Measurements from ENCODE around the gene TEX53. TPM values are rescaled to one million over a fixed set of nuclear protein-coding genes. Genes with fewer than 3 reads are reported as not detected.

TEX53 gene
- total RNA-seq, 1 donor from 2014 or later = not detected

DNA sequence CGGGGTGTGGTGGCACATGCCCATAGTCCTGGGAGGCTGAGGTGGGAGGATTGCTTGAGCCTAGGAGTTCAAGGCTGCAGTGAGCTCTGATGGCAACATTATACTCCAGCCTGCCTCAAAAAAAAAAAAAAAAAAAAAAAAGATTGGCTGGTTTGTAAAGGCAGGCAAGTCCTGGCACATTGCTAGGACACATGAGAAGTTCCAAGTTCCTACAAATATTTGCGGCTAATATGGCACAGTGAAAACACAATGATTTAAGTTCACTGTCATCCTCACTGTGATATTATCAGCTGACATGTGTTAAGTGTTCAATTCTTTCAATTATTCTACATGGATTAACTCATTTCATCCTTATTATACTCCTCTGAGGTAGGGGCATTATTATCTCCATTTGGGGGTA is 26.4 kb downstream of the TEX53 start:
- Mint-ChIP-seq H3K4me3 (ENCODE audit: unreplicated experiment) (no peak overlapping the region), H3K4me1 (ENCODE audit: unreplicated experiment) (peaks cover 8% of the 10 kb centered on the region), H3K9me3 (ENCODE audit: unreplicated experiment) (no peaks in the 10 kb centered on the region), H3K27me3 (ENCODE audit: unreplicated experiment) (no peaks in the 10 kb centered on the region), H3K36me3 (ENCODE audit: low read depth, unreplicated experiment) (peaks cover 3% of the 10 kb centered on the region), H3K27ac (ENCODE audit: unreplicated experiment) (no peak overlapping the region)
- TF ChIP-seq, protein P1, sequence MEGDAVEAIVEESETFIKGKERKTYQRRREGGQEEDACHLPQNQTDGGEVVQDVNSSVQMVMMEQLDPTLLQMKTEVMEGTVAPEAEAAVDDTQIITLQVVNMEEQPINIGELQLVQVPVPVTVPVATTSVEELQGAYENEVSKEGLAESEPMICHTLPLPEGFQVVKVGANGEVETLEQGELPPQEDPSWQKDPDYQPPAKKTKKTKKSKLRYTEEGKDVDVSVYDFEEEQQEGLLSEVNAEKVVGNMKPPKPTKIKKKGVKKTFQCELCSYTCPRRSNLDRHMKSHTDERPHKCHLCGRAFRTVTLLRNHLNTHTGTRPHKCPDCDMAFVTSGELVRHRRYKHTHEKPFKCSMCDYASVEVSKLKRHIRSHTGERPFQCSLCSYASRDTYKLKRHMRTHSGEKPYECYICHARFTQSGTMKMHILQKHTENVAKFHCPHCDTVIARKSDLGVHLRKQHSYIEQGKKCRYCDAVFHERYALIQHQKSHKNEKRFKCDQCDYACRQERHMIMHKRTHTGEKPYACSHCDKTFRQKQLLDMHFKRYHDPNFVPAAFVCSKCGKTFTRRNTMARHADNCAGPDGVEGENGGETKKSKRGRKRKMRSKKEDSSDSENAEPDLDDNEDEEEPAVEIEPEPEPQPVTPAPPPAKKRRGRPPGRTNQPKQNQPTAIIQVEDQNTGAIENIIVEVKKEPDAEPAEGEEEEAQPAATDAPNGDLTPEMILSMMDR (IDR thresholded peaks at IDR 0.05; ENCODE audit: unreplicated experiment) = no peak
- no peak for DNase-seq (ENCODE audit: low spot score)

DNA sequence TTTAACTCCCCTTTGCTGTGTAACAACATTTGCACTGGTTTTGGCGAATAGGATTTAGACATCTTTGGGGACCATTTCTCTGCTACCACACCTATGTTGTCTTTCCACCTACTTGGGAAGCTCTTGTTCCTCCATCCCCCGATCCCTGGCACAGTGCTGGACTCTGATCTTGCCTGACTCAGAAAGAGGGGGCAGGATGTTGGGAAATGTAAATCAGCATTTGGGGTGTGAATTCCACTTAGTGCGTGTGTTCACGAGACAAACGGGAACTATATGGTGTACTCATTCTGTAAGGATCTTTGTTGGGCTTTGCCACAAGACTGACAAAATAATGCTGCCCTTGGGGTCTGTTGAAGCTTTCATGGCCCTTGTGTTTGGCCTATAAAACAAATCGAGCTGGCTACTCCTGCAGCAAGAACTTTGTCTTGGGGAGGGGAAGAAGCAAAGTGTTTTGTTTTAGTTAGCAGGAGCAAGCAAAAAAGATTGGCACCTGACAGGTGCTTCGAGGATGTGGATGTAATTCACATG is 28.0 kb downstream of the TEX53 start:
- TF ChIP-seq, protein P1 (IDR thresholded peaks at IDR 0.05; ENCODE audit: unreplicated experiment) = no peak
- H3K36me3 Mint-ChIP-seq (ENCODE audit: low read depth, unreplicated experiment) = peaks cover 1% of the 10 kb centered on the region
- no peaks in the 10 kb centered on the region for H3K9me3 Mint-ChIP-seq (ENCODE audit: unreplicated experiment)
- no peak overlapping the region for H3K27ac Mint-ChIP-seq (ENCODE audit: unreplicated experiment)
- H3K4me1 Mint-ChIP-seq (ENCODE audit: unreplicated experiment) = peaks cover 8% of the 10 kb centered on the region
- H3K27me3 Mint-ChIP-seq (ENCODE audit: unreplicated experiment) = no peaks in the 10 kb centered on the region
- H3K4me3 Mint-ChIP-seq (ENCODE audit: unreplicated experiment) = no peak overlapping the region
- DNase-seq (ENCODE audit: low spot score) = no peak

DNA sequence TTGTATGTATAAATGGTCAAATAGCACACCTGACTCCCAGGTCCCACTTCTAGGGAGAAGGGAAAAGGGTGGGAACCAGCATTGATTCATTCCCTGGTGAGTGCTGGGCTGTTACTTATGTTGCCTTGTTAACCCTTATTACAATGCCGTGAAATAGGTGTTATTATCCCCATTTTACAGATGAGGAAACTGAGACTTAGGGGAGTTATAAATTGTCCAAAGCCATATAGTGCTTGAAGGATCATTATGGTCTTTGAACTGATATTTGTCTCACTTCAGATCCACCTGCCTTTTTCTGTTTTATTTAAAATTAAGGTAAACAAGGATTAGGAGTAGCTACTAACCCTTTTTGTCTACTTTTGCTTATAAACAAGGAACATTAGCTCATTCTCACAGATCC is 30.1 kb downstream of the TEX53 start:
- no peak for DNase-seq (ENCODE audit: low spot score)
- no peaks in the 10 kb centered on the region for H3K27me3 Mint-ChIP-seq (ENCODE audit: unreplicated experiment)
- H3K4me1 Mint-ChIP-seq (ENCODE audit: unreplicated experiment) = peaks cover 8% of the 10 kb centered on the region
- peaks cover 4% of the 10 kb centered on the region for H3K36me3 Mint-ChIP-seq (ENCODE audit: low read depth, unreplicated experiment)
- H3K4me3 Mint-ChIP-seq (ENCODE audit: unreplicated experiment) = no peak overlapping the region
- H3K27ac Mint-ChIP-seq (ENCODE audit: unreplicated experiment) = no peak overlapping the region
- TF ChIP-seq, protein P1 (IDR thresholded peaks at IDR 0.05; ENCODE audit: unreplicated experiment) = no peak
- no peaks in the 10 kb centered on the region for H3K9me3 Mint-ChIP-seq (ENCODE audit: unreplicated experiment)

DNA sequence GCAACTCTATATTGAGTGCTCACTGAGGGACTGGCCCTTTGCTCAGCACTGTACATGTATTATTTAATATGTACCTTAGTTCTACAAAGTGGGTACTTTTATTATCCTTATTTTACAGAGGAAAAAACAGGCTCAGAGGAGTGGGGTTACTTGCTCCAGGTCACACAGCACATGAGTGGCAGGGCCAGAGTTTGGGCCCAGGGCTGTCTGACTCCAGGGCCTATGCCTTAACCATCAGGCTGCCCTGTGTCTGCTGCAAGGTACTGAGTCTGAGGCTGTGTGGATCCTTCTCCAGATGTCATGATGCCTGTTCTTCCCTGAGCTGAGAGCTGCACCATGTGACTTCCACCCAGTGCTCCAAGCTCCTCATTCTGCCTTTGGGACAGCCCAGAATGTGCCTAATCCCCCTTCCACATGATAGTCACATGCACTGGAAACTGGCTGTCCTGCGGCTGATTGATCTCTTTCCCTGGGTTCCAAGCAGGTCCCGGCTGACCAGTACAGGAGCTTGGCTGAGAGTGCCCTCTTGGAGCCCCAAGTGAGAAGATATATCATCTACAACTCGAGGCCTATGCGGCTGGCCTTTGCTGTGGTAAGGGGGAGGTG is 31.1 kb downstream of the TEX53 start:
- H3K36me3 Mint-ChIP-seq (ENCODE audit: low read depth, unreplicated experiment) = peaks cover 4% of the 10 kb centered on the region
- H3K4me1 Mint-ChIP-seq (ENCODE audit: unreplicated experiment) = peaks cover 8% of the 10 kb centered on the region
- H3K9me3 Mint-ChIP-seq (ENCODE audit: unreplicated experiment) = peaks cover 4% of the 10 kb centered on the region
- no peak overlapping the region for H3K27ac Mint-ChIP-seq (ENCODE audit: unreplicated experiment)
- H3K4me3 Mint-ChIP-seq (ENCODE audit: unreplicated experiment) = no peak overlapping the region
- H3K27me3 Mint-ChIP-seq (ENCODE audit: unreplicated experiment) = no peaks in the 10 kb centered on the region
- no peak for DNase-seq (ENCODE audit: low spot score)
- TF ChIP-seq, protein P1 (IDR thresholded peaks at IDR 0.05; ENCODE audit: unreplicated experiment) = no peak

DNA sequence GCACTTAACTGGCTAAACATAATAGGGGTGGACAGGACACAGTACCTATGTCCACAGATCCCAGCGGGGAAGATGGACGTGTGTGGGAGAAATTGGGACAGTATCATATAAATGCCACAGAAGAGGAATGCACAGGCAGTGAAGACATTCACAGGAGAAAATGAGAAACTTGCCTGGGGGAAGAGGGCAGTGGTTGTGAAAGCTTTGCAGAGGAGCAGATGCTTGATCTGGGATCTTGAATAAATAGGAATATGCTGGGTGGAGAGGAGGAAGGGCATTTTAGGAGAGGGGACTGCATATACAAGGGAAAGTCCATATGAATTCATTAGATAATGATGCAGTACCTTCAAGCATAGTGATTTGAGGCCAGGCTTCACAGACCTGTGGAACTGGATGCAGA is 32.9 kb downstream of the TEX53 start:
- peaks cover 4% of the 10 kb centered on the region for H3K36me3 Mint-ChIP-seq (ENCODE audit: low read depth, unreplicated experiment)
- no peak for DNase-seq (ENCODE audit: low spot score)
- no peaks in the 10 kb centered on the region for H3K27me3 Mint-ChIP-seq (ENCODE audit: unreplicated experiment)
- H3K9me3 Mint-ChIP-seq (ENCODE audit: unreplicated experiment) = peaks cover 4% of the 10 kb centered on the region
- no peak overlapping the region for H3K4me3 Mint-ChIP-seq (ENCODE audit: unreplicated experiment)
- TF ChIP-seq, protein P1 (IDR thresholded peaks at IDR 0.05; ENCODE audit: unreplicated experiment) = no peak
- H3K27ac Mint-ChIP-seq (ENCODE audit: unreplicated experiment) = no peak overlapping the region
- H3K4me1 Mint-ChIP-seq (ENCODE audit: unreplicated experiment) = peaks cover 8% of the 10 kb centered on the region
